Measurements from ENCODE around the gene ROR1.

ROR1 gene

GRCh38 chr1:64004451-64005025 is 230.7 kb downstream of the ROR1 start:
- peak; percentile 39 for DNase-seq (ENCODE audit: low read depth)
- no peak for TF ChIP-seq CTCF (conservative IDR thresholded peaks at IDR 0.05; ENCODE audit: control insufficient read depth, insufficient read depth, low read depth, low read length)
- no peak overlapping the region for H3K4me3 ChIP-seq (ENCODE audit: control insufficient read depth, low read depth, low read length)

- TF ChIP-seq CTCF (conservative IDR thresholded peaks at IDR 0.05; ENCODE audit: control insufficient read depth, insufficient read depth, low read depth, low read length), result no peak
- H3K4me3 ChIP-seq (ENCODE audit: control insufficient read depth, low read depth, low read length), result no peak overlapping the region
- DNase-seq (ENCODE audit: low read depth), result no peak
Measured at GRCh38 chr1:64005801-64006200, 232.0 kb downstream of the ROR1 start.

GRCh38 chr1:64006276-64007051 is 232.6 kb downstream of the ROR1 start:
- H3K4me3 ChIP-seq (ENCODE audit: control insufficient read depth, low read depth, low read length), result no peak overlapping the region
- peak; percentile 85 for DNase-seq (ENCODE audit: low read depth)
- no peak for TF ChIP-seq CTCF (conservative IDR thresholded peaks at IDR 0.05; ENCODE audit: control insufficient read depth, insufficient read depth, low read depth, low read length)

GRCh38 chr1:64010316-64010715 is 236.5 kb downstream of the ROR1 start:
- no peak for TF ChIP-seq CTCF (conservative IDR thresholded peaks at IDR 0.05; ENCODE audit: control insufficient read depth, insufficient read depth, low read depth, low read length)
- H3K4me3 ChIP-seq (ENCODE audit: control insufficient read depth, low read depth, low read length), result no peak overlapping the region

GRCh38 chr1:64013395-64013794 is 239.6 kb downstream of the ROR1 start:
- no peak for DNase-seq (ENCODE audit: low read depth)
- TF ChIP-seq CTCF (conservative IDR thresholded peaks at IDR 0.05; ENCODE audit: control insufficient read depth, insufficient read depth, low read depth, low read length), result no peak
- no peak overlapping the region for H3K4me3 ChIP-seq (ENCODE audit: control insufficient read depth, low read depth, low read length)

More at GRCh38 chr1:64010316-64010715, 236.5 kb downstream of the ROR1 start:
- no peak for DNase-seq (ENCODE audit: low read depth)

- no peak for TF ChIP-seq CTCF (conservative IDR thresholded peaks at IDR 0.05; ENCODE audit: control insufficient read depth, insufficient read depth, low read depth, low read length)
- DNase-seq (ENCODE audit: low read depth), result peak; percentile 51
- H3K4me3 ChIP-seq (ENCODE audit: control insufficient read depth, low read depth, low read length), result no peak overlapping the region
Measured at GRCh38 chr1:64019818-64020217, 246.0 kb downstream of the ROR1 start.
